Epithelial cell of proximal tubule (primary cell): Measurements from ENCODE around the gene OAS1. TPM values are rescaled to one million over a fixed set of nuclear protein-coding genes. Genes with fewer than 3 reads are reported as not detected.

Experiments used
- DNase-seq: peaks from one replicate; pipeline ENCODE4 v3.0.0-alpha.2; 2011; ENCODE audit warnings: low read depth
- H3K4me3 ChIP-seq: 2 replicates; pipeline ENCODE4 v1.5.1; 2011; ENCODE audit warnings: low read depth, mild to moderate bottlenecking, low read length
- total RNA-seq: library from RNA; depleted of rRNA; stranded (reverse); fragments of >200 nt; gene quantifications from 2 replicates; pipeline ENCODE4 v1.2.3, GENCODE V29; 2015
- TF ChIP-seq, protein P1 (sequence below): conservative IDR thresholded peaks from 2 replicates; pipeline ENCODE4 v1.5.1; 2012; ENCODE audit warnings: low read depth, mild to moderate bottlenecking, low read length

The OAS1 gene
- total RNA-seq, 1 donor from 2014 or later, result 6.3 TPM

DNA sequence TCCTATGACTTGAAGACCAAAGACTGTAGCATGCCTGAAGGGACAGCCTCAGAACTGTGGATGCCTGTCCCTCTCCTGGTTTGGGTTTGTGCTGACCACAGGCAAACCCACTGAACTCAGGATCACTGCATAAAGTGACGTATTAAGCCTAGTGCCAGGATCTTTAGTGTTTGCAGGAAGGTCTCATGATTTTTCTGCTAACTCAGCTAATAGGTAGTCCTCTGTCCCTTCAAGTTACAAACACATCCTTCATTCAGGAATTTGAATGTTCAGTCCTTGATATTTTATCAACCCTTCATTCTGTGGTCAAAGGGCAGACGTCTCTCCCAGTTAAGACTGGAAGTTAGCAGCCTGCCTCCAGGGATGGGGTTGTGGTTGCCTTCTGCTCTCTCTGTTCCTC lies 21.2 kb downstream of the OAS1 start:
- TF ChIP-seq, protein P1, sequence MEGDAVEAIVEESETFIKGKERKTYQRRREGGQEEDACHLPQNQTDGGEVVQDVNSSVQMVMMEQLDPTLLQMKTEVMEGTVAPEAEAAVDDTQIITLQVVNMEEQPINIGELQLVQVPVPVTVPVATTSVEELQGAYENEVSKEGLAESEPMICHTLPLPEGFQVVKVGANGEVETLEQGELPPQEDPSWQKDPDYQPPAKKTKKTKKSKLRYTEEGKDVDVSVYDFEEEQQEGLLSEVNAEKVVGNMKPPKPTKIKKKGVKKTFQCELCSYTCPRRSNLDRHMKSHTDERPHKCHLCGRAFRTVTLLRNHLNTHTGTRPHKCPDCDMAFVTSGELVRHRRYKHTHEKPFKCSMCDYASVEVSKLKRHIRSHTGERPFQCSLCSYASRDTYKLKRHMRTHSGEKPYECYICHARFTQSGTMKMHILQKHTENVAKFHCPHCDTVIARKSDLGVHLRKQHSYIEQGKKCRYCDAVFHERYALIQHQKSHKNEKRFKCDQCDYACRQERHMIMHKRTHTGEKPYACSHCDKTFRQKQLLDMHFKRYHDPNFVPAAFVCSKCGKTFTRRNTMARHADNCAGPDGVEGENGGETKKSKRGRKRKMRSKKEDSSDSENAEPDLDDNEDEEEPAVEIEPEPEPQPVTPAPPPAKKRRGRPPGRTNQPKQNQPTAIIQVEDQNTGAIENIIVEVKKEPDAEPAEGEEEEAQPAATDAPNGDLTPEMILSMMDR, result no peak
- no peak overlapping the region for H3K4me3 ChIP-seq
- no peak for DNase-seq

DNA sequence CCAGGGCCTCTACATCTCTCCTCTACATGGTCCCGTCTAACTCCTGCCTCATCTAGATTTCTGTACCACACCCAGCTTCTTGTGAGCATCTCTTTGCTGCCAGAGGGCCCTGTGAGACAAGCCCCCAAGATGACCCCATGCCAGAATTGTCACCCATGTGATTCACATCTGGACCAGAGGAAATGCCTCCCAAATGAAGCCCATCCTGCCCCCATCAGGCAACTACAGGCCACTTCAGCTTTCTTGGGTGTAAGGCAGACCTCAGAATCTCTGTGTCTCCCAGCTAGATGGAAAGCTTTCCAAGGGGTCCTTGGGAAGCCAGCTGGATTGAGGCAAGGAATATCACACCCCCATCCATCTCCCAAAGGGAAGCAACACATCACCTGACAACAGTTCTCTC lies 22.2 kb downstream of the OAS1 start:
- TF ChIP-seq, protein P1, result peak; percentile 37
- no peak overlapping the region for H3K4me3 ChIP-seq
- DNase-seq, result no peak

DNA sequence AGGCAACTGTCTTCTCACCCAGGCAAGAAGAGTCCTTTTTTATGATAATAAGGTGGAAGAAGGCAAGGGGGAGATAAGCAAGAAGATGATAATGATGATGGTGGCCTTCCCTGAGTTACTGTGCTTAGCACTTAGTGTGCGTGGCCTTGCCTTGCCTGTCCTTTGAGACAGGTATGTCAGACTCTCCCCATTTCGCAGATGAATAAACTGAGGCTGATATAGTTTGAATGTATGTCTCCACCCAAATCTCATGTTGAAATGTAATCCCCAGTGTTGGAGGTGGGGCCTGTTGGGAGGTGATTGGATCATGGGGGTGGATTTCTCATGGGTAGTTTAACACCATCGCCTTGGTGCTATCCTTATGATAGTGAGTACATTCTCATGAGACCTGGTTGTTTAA lies 23.0 kb downstream of the OAS1 start:
- TF ChIP-seq, protein P1, result no peak
- DNase-seq, result no peak
- no peak overlapping the region for H3K4me3 ChIP-seq

DNA sequence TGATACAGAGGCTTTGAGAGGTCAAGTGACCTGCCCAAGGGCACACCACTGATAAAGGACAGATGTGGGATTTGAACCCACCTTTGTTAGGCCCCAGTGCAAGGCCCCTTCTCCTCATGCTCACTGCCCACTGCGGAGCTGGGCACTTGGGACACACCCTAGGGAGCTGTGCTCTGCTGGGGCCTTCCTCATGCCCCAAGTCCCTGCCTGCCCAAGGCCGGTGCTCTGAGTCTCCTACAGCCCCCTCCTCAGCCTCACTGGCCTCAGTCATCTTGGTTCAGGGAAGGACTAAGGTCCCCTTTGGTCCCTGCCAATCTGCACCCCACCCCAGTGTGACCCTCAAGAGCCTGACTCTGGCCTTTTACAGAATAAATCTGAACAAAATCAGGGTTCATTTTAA lies 23.6 kb downstream of the OAS1 start:
- no peak for DNase-seq
- TF ChIP-seq, protein P1, result no peak
- H3K4me3 ChIP-seq, result no peak overlapping the region

DNA sequence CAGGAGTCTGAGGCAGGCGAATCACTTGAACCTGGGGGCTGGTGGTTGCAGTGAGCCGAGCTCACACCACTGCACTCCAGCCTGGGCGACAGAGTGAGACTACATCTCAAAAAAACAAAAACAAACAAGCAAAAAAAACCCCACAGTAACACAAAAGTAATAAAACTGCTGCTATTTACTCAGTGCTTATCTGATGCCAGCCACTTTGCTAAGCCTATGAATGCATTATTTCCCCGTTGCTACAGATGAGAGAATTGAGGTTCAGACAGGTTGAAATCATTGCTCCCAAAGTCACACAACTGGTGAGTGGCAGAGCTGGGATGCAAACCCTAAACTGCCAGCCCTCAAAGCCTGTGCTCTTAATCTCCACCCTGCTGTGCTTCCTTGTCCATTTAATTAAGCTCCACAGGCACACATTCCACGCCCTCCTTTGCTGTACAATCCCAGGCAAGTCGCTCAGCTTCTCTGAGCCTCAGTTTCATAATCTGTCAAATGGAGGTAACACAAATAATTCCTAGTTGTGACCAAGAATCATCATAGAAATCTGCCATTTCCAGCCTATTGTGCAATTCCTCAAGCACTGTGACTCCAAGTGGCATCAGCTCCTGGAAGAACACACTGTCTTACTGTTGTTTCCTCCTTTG lies 25.8 kb downstream of the OAS1 start:
- no peak for DNase-seq
- TF ChIP-seq, protein P1, result no peak
- no peak overlapping the region for H3K4me3 ChIP-seq

DNA sequence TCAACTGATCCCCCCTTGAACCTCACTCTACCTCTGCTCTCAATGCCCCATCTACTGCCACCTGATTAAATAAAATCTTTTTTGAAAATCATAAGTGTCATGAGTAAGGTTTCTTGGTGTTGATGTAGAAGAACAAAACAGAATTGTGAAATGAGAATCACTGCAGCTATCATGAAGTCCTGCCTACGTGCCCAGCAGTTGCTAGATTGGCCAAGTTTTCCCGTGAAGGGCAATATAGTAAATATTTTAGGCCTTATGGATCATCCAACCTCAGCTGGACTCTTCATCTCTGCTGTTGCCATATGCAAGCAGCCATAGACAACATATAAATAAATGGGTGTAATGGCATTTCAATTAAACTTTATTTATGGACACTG lies 26.4 kb downstream of the OAS1 start:
- no peak for DNase-seq
- no peak overlapping the region for H3K4me3 ChIP-seq
- TF ChIP-seq, protein P1, result no peak

DNA sequence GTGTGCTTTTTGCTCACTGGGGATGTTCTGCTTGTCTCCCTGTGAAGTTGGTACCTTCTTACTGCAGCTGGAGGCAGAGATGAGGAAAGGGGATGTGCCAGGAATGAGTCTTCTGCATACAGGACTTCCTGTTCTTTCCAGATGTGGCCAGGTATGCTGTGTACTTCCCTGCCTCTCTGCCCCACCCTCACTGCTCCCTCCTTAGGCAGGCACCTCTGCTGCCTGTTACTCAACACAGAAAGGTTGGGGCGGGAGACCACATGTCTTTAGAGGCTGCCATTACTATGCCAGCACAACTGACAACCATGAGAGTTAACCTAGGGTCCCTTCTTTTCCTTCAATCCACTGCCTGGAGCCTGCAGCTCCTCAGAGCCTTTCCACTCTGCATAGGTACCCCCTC lies 29.5 kb downstream of the OAS1 start:
- no peak overlapping the region for H3K4me3 ChIP-seq
- DNase-seq, result no peak
- TF ChIP-seq, protein P1, result no peak
